Activated B cell treated with CpG ODN at 0.5 μM for 24 hours (primary cell): ENCODE measurements around the gene SLC17A9. TPM values are rescaled to one million over a fixed set of nuclear protein-coding genes. Genes with fewer than 3 reads are reported as not detected.

Source experiments
- ATAC-seq: fragments of 200-7000 bp; cut with Tn5 transposase; one replicate; pipeline ENCODE4 v1.10.0; 2021; ENCODE audit warnings: low read depth, mild to moderate bottlenecking, moderate library complexity
- CTCF ChIA-PET: fragments of 350-600 bp; sonication (Branson Sonifier 250); formaldehyde crosslinking; loops from one replicate; lab custom pipeline; 2021; ENCODE audit warnings: antibody characterized with exemption; lab: Charles Lee
- POLR2A ChIA-PET: fragments of 350-600 bp; sonication (Branson Sonifier 250); formaldehyde crosslinking; loops from one replicate; lab custom pipeline; 2021; ENCODE audit warnings: antibody characterized with exemption; lab: Charles Lee
- DNase-seq: peaks from one replicate; pipeline ENCODE4 v3.0.0; 2022
- H3K27ac Mint-ChIP-seq: one replicate; pipeline ENCODE4 v1.8.0; 2020; ENCODE audit warnings: mixed read lengths
- H3K27me3 Mint-ChIP-seq: one replicate; pipeline ENCODE4 v1.8.0; 2021; ENCODE audit warnings: mixed read lengths
- H3K36me3 Mint-ChIP-seq: one replicate; pipeline ENCODE4 v1.8.0; 2021; ENCODE audit warnings: low read depth, mixed read lengths
- H3K4me1 Mint-ChIP-seq: one replicate; pipeline ENCODE4 v1.8.0; 2021; ENCODE audit warnings: mixed read lengths
- H3K4me3 Mint-ChIP-seq: one replicate; pipeline ENCODE4 v1.8.0; 2020; ENCODE audit warnings: mild to moderate bottlenecking, mixed read lengths
- H3K9me3 Mint-ChIP-seq: one replicate; pipeline ENCODE4 v1.8.0; 2020; ENCODE audit warnings: mixed read lengths
- CTCF ChIP-seq: fragments of 200-600 bp; IDR thresholded peaks from one replicate; pipeline ENCODE4 v1.8.0; 2022; ENCODE audit warnings: antibody characterized with exemption, mild to moderate bottlenecking
- intact Hi-C: fragments of 100-400 bp; cut with micrococcal nuclease; formaldehyde crosslinking; loops from one replicate; pipeline ENCODE4 v1.15.1; 2024
- total RNA-seq: library from RNA; stranded (reverse); gene quantifications from 2 replicates; pipeline ENCODE4 v1.2.3, GENCODE V29; 2022

Gene SLC17A9
- total RNA-seq, 1 donor from 2014 or later = 47.6 TPM

- DNase-seq (no peak), ATAC-seq (no peak)
- Mint-ChIP-seq H3K36me3 (peaks cover 4% of the 10 kb centered on the region), H3K27ac (peak overlapping the region; percentile 90), H3K4me1 (peaks cover 81% of the 10 kb centered on the region), H3K27me3 (no peaks in the 10 kb centered on the region), H3K4me3 (peak overlapping the region; percentile 87), H3K9me3 (no peaks in the 10 kb centered on the region)
- CTCF ChIA-PET = interaction anchor here (1.0 kb wide), 1 partner anchor 10 kb away, joined by 3 read pairs; no protein-coding TSS in a partner anchor
- TF ChIP-seq CTCF = no peak
- intact Hi-C loops = loop anchor here (2.0 to 10.0 kb wide), 4 partner anchors 50 to 624 kb away; partner anchors contain the start of genes ADRM1 and TCFL5
- POLR2A ChIA-PET = interaction anchor here (0.9 to 5.0 kb wide), 3 partner anchors 9 to 51 kb away, joined by 3 to 68 read pairs (median 44); partner anchors contain the start of genes GID8 and SLC17A9
Observed at GRCh38 chr20:62927128-62927705, 25.3 kb upstream of the SLC17A9 start.

- ChIA-PET POLR2A (interaction anchor here (1.0 to 5.0 kb wide), 4 partner anchors 8 to 25 kb away, joined by 3 to 68 read pairs (median 24); partner anchors contain the start of genes GID8 and SLC17A9), CTCF (no interaction called here)
- Mint-ChIP-seq H3K9me3 (no peaks in the 10 kb centered on the region), H3K27ac (peak overlapping the region; percentile 90), H3K27me3 (no peaks in the 10 kb centered on the region), H3K4me3 (peak overlapping the region; percentile 92), H3K36me3 (peaks cover 9% of the 10 kb centered on the region), H3K4me1 (peaks cover 78% of the 10 kb centered on the region)
- DNase-seq (no peak), ATAC-seq (no peak)
- TF ChIP-seq CTCF = no peak
- intact Hi-C loops = loop anchor here (5.0 to 10.0 kb wide), 2 partner anchors 66 to 304 kb away; partner anchors contain the start of gene TCFL5
Observed at GRCh38 chr20:62928246-62928939, 24.1 kb upstream of the SLC17A9 start.

- intact Hi-C loops = loop anchor here (5.0 to 10.0 kb wide), 2 partner anchors 67 to 304 kb away; partner anchors contain the start of gene TCFL5
- peak overlapping the region; percentile 92 for H3K4me3 Mint-ChIP-seq
- H3K27ac Mint-ChIP-seq = peak overlapping the region; percentile 90
- H3K36me3 Mint-ChIP-seq = peaks cover 11% of the 10 kb centered on the region
- peak; percentile 55 for DNase-seq
- TF ChIP-seq CTCF = no peak
- no peaks in the 10 kb centered on the region for H3K27me3 Mint-ChIP-seq
- POLR2A ChIA-PET = interaction anchor here (1.0 to 5.0 kb wide), 4 partner anchors 7 to 25 kb away, joined by 3 to 68 read pairs (median 24); partner anchors contain the start of genes GID8 and SLC17A9
- no peaks in the 10 kb centered on the region for H3K9me3 Mint-ChIP-seq
- peaks cover 72% of the 10 kb centered on the region for H3K4me1 Mint-ChIP-seq
- ATAC-seq = peak; percentile 32
- CTCF ChIA-PET = no interaction called here
Observed at GRCh38 chr20:62929051-62929538, 23.4 kb upstream of the SLC17A9 start.

GRCh38 chr20:62931464-62931863 is 21.0 kb upstream of the SLC17A9 start:
- H3K27me3 Mint-ChIP-seq = no peaks in the 10 kb centered on the region
- CTCF ChIA-PET = no interaction called here
- intact Hi-C loops = loop anchor here (10.0 kb wide), 1 partner anchor 547 kb away; the partner anchor contains the start of gene RPS21
- no peak for TF ChIP-seq CTCF
- no peak for DNase-seq
- H3K4me3 Mint-ChIP-seq = no peak overlapping the region
- no peaks in the 10 kb centered on the region for H3K9me3 Mint-ChIP-seq
- no peak for ATAC-seq
- H3K4me1 Mint-ChIP-seq = peaks cover 57% of the 10 kb centered on the region
- H3K36me3 Mint-ChIP-seq = peaks cover 7% of the 10 kb centered on the region
- H3K27ac Mint-ChIP-seq = peak overlapping the region; percentile 30
- POLR2A ChIA-PET = no interaction called here
